Measurements from ENCODE around the gene PF4V1. TPM values are rescaled to one million over a fixed set of nuclear protein-coding genes. Genes with fewer than 3 reads are reported as not detected.

Gene PF4V1
- total RNA-seq, 1 donor: not detected

DNA sequence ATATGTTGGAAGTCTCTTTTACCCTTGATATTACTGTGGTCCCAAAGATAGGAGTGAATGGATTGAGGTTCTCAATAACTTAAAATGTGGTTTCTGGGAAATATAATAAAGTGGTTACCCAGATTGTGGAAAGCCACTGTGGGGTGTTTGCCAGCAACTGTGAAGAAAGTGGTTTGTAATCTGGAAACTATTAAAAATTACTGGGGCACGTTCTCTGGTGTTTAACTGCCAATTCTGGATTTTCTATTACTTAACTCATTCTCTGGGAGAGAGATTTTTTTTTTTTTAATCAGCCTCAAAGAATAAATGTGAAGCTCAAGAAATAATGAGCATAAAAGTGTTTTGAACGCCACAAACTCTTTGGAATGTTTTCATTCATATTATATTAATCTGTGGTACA, 21.5 kb upstream of the PF4V1 start:
- Histone ChIP-seq H4K20me1 (ENCODE audit: insufficient read depth, low read length) (no peaks in the 10 kb centered on the region), H3K4me2 (ENCODE audit: insufficient read depth, low read length) (no peak overlapping the region), H3K27ac (ENCODE audit: low read depth, low read length) (no peak overlapping the region), H3K79me2 (ENCODE audit: insufficient read depth, low read length) (no peaks in the 10 kb centered on the region), H3K36me3 (ENCODE audit: insufficient read depth, low read length) (no peaks in the 10 kb centered on the region), H3K4me3 (ENCODE audit: insufficient read depth, low read length) (no peak overlapping the region), H3K27me3 (ENCODE audit: insufficient read depth, low read length) (no peaks in the 10 kb centered on the region), H2AFZ (ENCODE audit: low read length) (no peak overlapping the region), H3K4me1 (ENCODE audit: insufficient read depth, low read length) (peaks cover 22% of the 10 kb centered on the region), H3K9me3 (ENCODE audit: low read depth, low read length) (no peaks in the 10 kb centered on the region)
- DNase-seq (ENCODE audit: insufficient read length, low spot score, missing footprints): peak; percentile 54
- TF ChIP-seq CTCF (IDR thresholded peaks at IDR 0.05; ENCODE audit: extremely low read depth, low read depth, low read length): no peak

DNA sequence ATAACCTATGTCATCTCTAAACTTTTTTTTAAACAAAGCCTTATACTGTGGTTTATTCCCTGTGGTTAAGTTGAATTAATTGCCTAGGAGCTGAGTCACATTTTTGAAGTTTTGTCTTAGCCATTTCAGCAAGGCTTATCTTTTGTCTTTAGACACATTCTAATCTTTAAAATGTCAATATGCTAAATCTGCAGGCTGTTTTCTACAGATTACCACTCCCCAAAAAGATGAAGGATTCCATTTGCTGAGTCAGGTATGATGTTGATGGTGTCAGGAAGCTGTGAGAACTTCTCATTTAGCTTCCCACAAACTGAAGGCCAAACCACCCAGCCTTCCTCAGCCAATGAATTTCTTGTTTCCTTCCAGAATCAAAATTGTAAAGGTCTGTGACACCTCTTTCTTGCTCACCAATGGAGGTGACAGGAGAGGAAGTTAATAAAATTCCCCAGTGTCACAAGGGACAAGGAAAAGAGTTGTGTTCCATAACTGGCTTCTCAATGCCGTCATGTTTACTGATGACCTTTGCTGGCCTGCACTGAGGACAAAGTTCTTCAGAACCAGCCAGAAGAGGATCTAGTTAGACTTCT, 20.4 kb upstream of the PF4V1 start:
- H2AFZ ChIP-seq (ENCODE audit: low read length): no peak overlapping the region
- no peak overlapping the region for H3K4me2 ChIP-seq (ENCODE audit: insufficient read depth, low read length)
- H4K20me1 ChIP-seq (ENCODE audit: insufficient read depth, low read length): no peaks in the 10 kb centered on the region
- no peaks in the 10 kb centered on the region for H3K9me3 ChIP-seq (ENCODE audit: low read depth, low read length)
- H3K27ac ChIP-seq (ENCODE audit: low read depth, low read length): peak overlapping the region; percentile 59
- H3K36me3 ChIP-seq (ENCODE audit: insufficient read depth, low read length): no peaks in the 10 kb centered on the region
- H3K4me1 ChIP-seq (ENCODE audit: insufficient read depth, low read length): peaks cover 32% of the 10 kb centered on the region
- no peak for TF ChIP-seq CTCF (IDR thresholded peaks at IDR 0.05; ENCODE audit: extremely low read depth, low read depth, low read length)
- H3K27me3 ChIP-seq (ENCODE audit: insufficient read depth, low read length): no peaks in the 10 kb centered on the region
- H3K79me2 ChIP-seq (ENCODE audit: insufficient read depth, low read length): no peaks in the 10 kb centered on the region
- DNase-seq (ENCODE audit: insufficient read length, low spot score, missing footprints): no peak
- no peak overlapping the region for H3K4me3 ChIP-seq (ENCODE audit: insufficient read depth, low read length)

DNA sequence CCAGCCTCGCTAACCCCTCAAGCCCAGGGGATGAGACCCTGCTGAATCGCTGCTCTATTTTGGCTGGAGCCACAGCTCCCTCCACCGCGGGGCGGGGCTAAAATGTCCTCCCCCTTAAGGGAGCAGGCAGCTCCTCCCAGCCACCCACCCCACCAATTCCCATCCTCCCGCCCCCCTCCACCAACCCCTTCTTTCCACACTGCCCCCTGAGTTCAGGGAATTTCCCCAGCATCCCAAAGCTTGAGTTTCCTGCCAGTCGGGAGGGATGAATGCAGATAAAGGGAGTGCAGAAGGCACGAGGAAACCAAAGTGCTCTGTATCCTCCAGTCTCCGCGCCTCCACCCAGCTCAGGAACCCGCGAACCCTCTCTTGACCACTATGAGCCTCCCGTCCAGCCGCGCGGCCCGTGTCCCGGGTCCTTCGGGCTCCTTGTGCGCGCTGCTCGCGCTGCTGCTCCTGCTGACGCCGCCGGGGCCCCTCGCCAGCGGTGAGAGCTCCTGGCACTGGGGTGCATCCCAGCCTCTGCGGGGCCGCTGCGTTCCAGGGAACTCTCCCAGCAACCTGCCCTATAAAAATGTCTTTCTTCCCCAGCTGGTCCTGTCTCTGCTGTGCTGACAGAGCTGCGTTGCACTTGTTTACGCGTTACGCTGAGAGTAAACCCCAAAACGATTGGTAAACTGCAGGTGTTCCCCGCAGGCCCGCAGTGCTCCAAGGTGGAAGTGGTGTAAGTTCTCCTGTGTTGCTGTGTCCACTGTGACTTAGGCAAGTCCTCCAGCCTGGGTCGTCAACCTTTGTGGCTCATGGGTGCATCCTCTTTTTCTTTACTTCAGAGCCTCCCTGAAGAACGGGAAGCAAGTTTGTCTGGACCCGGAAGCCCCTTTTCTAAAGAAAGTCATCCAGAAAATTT, 16.5 kb upstream of the PF4V1 start, which contains the start of gene CXCL6:
Gene CXCL6, plus strand, starts transcription at position 306 of the 907 bp plus-strand sequence. Its CDS starts 73 bp downstream, at position 379.
- TF ChIP-seq CTCF (IDR thresholded peaks at IDR 0.05; ENCODE audit: extremely low read depth, low read depth, low read length): no peak
- Histone ChIP-seq H3K36me3 (ENCODE audit: insufficient read depth, low read length) (no peaks in the 10 kb centered on the region), H3K79me2 (ENCODE audit: insufficient read depth, low read length) (no peaks in the 10 kb centered on the region), H3K4me1 (ENCODE audit: insufficient read depth, low read length) (peaks cover 31% of the 10 kb centered on the region), H4K20me1 (ENCODE audit: insufficient read depth, low read length) (no peaks in the 10 kb centered on the region), H3K27me3 (ENCODE audit: insufficient read depth, low read length) (no peaks in the 10 kb centered on the region), H3K9me3 (ENCODE audit: low read depth, low read length) (no peaks in the 10 kb centered on the region), H3K4me2 (ENCODE audit: insufficient read depth, low read length) (peak within 1 kb of the TSS; percentile 91), H3K4me3 (ENCODE audit: insufficient read depth, low read length) (peak within 1 kb of the TSS; percentile 70), H3K27ac (ENCODE audit: low read depth, low read length) (no peak within 1 kb of the TSS), H2AFZ (ENCODE audit: low read length) (peak within 1 kb of the TSS; percentile 83)
- peak; percentile 85 for DNase-seq (ENCODE audit: insufficient read length, low spot score, missing footprints)

GRCh38 chr4:73839071-73839470, 14.0 kb upstream of the PF4V1 start:
- TF ChIP-seq CTCF (IDR thresholded peaks at IDR 0.05; ENCODE audit: extremely low read depth, low read depth, low read length): no peak
- Histone ChIP-seq H2AFZ (ENCODE audit: low read length) (no peak overlapping the region), H3K9me3 (ENCODE audit: low read depth, low read length) (no peaks in the 10 kb centered on the region), H3K27ac (ENCODE audit: low read depth, low read length) (no peak overlapping the region), H3K79me2 (ENCODE audit: insufficient read depth, low read length) (no peaks in the 10 kb centered on the region), H3K27me3 (ENCODE audit: insufficient read depth, low read length) (no peaks in the 10 kb centered on the region), H3K4me3 (ENCODE audit: insufficient read depth, low read length) (no peak overlapping the region), H3K4me1 (ENCODE audit: insufficient read depth, low read length) (peaks cover 25% of the 10 kb centered on the region), H3K4me2 (ENCODE audit: insufficient read depth, low read length) (no peak overlapping the region), H4K20me1 (ENCODE audit: insufficient read depth, low read length) (no peaks in the 10 kb centered on the region), H3K36me3 (ENCODE audit: insufficient read depth, low read length) (no peaks in the 10 kb centered on the region)
- DNase-seq (ENCODE audit: insufficient read length, low spot score, missing footprints): no peak

All from osteoblast (primary cell).